ENCODE data around the gene SINHCAF.

SINHCAF gene

GRCh38 chr12:31248815-31249214, 77.1 kb downstream of the SINHCAF start:
- H3K79me1 ChIP-seq (replicated peaks; ENCODE audit: low read length, poor library complexity, severe bottlenecking), result no peaks in the 10 kb centered on the region
- no peak overlapping the region for H4K8ac ChIP-seq (ENCODE audit: low read length)
- 97% methylated on average over 2 of the region's 2 CpGs for WGBS
- no peak overlapping the region for H3K4ac ChIP-seq (ENCODE audit: low read depth in 1 of 2, low read length in 2 of 2)
- no peak overlapping the region for H3K23ac ChIP-seq (ENCODE audit: low read length in 2 of 2)
- H2AFZ ChIP-seq (ENCODE audit: low read depth, low read length), result no peak overlapping the region
- H3K27me3 ChIP-seq (ENCODE audit: control insufficient read depth in 1 of 2, insufficient read depth in 1 of 2, low read length in 2 of 2), result peaks cover 9 to 19% of the 10 kb centered on the region in 2 experiments
- H3K9me3 ChIP-seq (ENCODE audit: control insufficient read depth, low read length), result no peaks in the 10 kb centered on the region
- H3K9ac ChIP-seq (ENCODE audit: low read length), result no peak overlapping the region
- no peak overlapping the region for H3K4me3 ChIP-seq (ENCODE audit: insufficient read depth in 1 of 2, low read depth in 1 of 2, low read length in 2 of 2)
- no peaks in the 10 kb centered on the region for H3K36me3 ChIP-seq (ENCODE audit: control insufficient read depth in 1 of 2, insufficient read depth in 2 of 2, low read depth in 1 of 2, low read length in 2 of 2)
- peaks cover 5% of the 10 kb centered on the region for H3K4me1 ChIP-seq (ENCODE audit: control insufficient read depth, insufficient read depth, low read depth, low read length)
- H2BK12ac ChIP-seq (ENCODE audit: low read length in 2 of 2), result no peak overlapping the region
- no peak overlapping the region for H3K27ac ChIP-seq (ENCODE audit: low read length, poor library complexity, severe bottlenecking)
- H2AK5ac ChIP-seq (ENCODE audit: low read length, severe bottlenecking), result no peak overlapping the region
- H3K14ac ChIP-seq (ENCODE audit: low read length in 2 of 2), result no peak overlapping the region
- DNase-seq, result no peak
- H2BK15ac ChIP-seq (ENCODE audit: low read depth, poor library complexity, severe bottlenecking), result no peak overlapping the region
- H4K91ac ChIP-seq (ENCODE audit: low read length), result no peak overlapping the region
- no peak overlapping the region for H3K18ac ChIP-seq (ENCODE audit: low read depth in 1 of 2, low read length in 2 of 2)
- H2BK5ac ChIP-seq (ENCODE audit: low read depth, low read length, poor library complexity, severe bottlenecking), result no peak overlapping the region
- no peak overlapping the region for H3K4me2 ChIP-seq (ENCODE audit: low read length, poor library complexity, severe bottlenecking)
- no peak overlapping the region for H2BK120ac ChIP-seq (ENCODE audit: low read depth, low read length)

DNA sequence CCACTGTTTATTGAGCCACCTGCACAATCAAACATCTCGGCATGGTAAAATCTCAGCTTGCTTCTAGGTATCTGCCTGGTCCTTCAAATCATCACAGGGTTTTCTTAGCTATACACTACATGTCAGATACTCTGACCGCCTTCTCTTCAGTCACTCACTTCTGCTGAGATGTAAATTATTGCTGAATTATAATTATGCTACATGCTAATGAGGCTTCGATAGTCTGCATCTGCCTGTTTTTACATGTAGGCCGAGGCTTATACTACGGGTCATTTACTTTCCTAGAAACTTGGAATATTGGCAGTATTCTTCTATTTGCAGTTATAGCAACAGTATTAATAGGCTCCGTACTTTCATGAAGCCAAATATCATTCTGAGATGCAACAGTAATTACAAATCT, 77.6 kb downstream of the SINHCAF start:
- no peak overlapping the region for H2AK5ac ChIP-seq (ENCODE audit: low read length, severe bottlenecking)
- no peaks in the 10 kb centered on the region for H3K9me3 ChIP-seq (ENCODE audit: control insufficient read depth, low read length)
- peaks cover 9 to 14% of the 10 kb centered on the region in 2 experiments for H3K27me3 ChIP-seq (ENCODE audit: control insufficient read depth in 1 of 2, insufficient read depth in 1 of 2, low read length in 2 of 2)
- H3K9ac ChIP-seq (ENCODE audit: low read length), result no peak overlapping the region
- no peak overlapping the region for H4K91ac ChIP-seq (ENCODE audit: low read length)
- H3K4me1 ChIP-seq (ENCODE audit: control insufficient read depth, insufficient read depth, low read depth, low read length), result peaks cover 5% of the 10 kb centered on the region
- H3K4ac ChIP-seq (ENCODE audit: low read depth in 1 of 2, low read length in 2 of 2), result no peak overlapping the region
- no peak overlapping the region for H3K14ac ChIP-seq (ENCODE audit: low read length in 2 of 2)
- H2BK15ac ChIP-seq (ENCODE audit: low read depth, poor library complexity, severe bottlenecking), result no peak overlapping the region
- H4K8ac ChIP-seq (ENCODE audit: low read length), result no peak overlapping the region
- no peak overlapping the region for H3K4me2 ChIP-seq (ENCODE audit: low read length, poor library complexity, severe bottlenecking)
- no peak overlapping the region for H2BK12ac ChIP-seq (ENCODE audit: low read length in 2 of 2)
- H3K27ac ChIP-seq (ENCODE audit: low read length, poor library complexity, severe bottlenecking), result no peak overlapping the region
- no peak overlapping the region for H3K4me3 ChIP-seq (ENCODE audit: insufficient read depth in 1 of 2, low read depth in 1 of 2, low read length in 2 of 2)
- no peak overlapping the region for H2BK5ac ChIP-seq (ENCODE audit: low read depth, low read length, poor library complexity, severe bottlenecking)
- 98% methylated on average over 4 of the region's 6 CpGs for WGBS
- H3K18ac ChIP-seq (ENCODE audit: low read depth in 1 of 2, low read length in 2 of 2), result no peak overlapping the region
- no peak for DNase-seq
- no peak overlapping the region for H2BK120ac ChIP-seq (ENCODE audit: low read depth, low read length)
- H3K23ac ChIP-seq (ENCODE audit: low read length in 2 of 2), result no peak overlapping the region
- H2AFZ ChIP-seq (ENCODE audit: low read depth, low read length), result no peak overlapping the region
- H3K36me3 ChIP-seq (ENCODE audit: control insufficient read depth in 1 of 2, insufficient read depth in 2 of 2, low read depth in 1 of 2, low read length in 2 of 2), result no peaks in the 10 kb centered on the region
- no peaks in the 10 kb centered on the region for H3K79me1 ChIP-seq (replicated peaks; ENCODE audit: low read length, poor library complexity, severe bottlenecking)

- Histone ChIP-seq H3K4me2 (ENCODE audit: low read length, poor library complexity, severe bottlenecking) (no peak overlapping the region), H3K14ac (ENCODE audit: low read length in 2 of 2) (no peak overlapping the region), H3K18ac (ENCODE audit: low read depth in 1 of 2, low read length in 2 of 2) (no peak overlapping the region), H2BK5ac (ENCODE audit: low read depth, low read length, poor library complexity, severe bottlenecking) (no peak overlapping the region), H4K8ac (ENCODE audit: low read length) (peak overlapping the region; percentile 12), H2AFZ (ENCODE audit: low read depth, low read length) (no peak overlapping the region), H4K91ac (ENCODE audit: low read length) (no peak overlapping the region), H3K9me3 (ENCODE audit: control insufficient read depth, low read length) (no peaks in the 10 kb centered on the region), H3K27ac (ENCODE audit: low read length, poor library complexity, severe bottlenecking) (peak overlapping the region; percentile 2), H2BK12ac (ENCODE audit: low read length in 2 of 2) (no peak overlapping the region), H2AK5ac (ENCODE audit: low read length, severe bottlenecking) (no peak overlapping the region), H3K4me3 (ENCODE audit: insufficient read depth in 1 of 2, low read depth in 1 of 2, low read length in 2 of 2) (no peak overlapping the region), H3K9ac (ENCODE audit: low read length) (no peak overlapping the region), H2BK120ac (ENCODE audit: low read depth, low read length) (no peak overlapping the region), H3K27me3 (ENCODE audit: control insufficient read depth in 1 of 2, insufficient read depth in 1 of 2, low read length in 2 of 2) (peaks cover 9 to 20% of the 10 kb centered on the region in 2 experiments), H3K4me1 (ENCODE audit: control insufficient read depth, insufficient read depth, low read depth, low read length) (peaks cover 5% of the 10 kb centered on the region), H3K36me3 (ENCODE audit: control insufficient read depth in 1 of 2, insufficient read depth in 2 of 2, low read depth in 1 of 2, low read length in 2 of 2) (no peaks in the 10 kb centered on the region), H2BK15ac (ENCODE audit: low read depth, poor library complexity, severe bottlenecking) (no peak overlapping the region), H3K79me1 (replicated peaks; ENCODE audit: low read length, poor library complexity, severe bottlenecking) (no peaks in the 10 kb centered on the region), H3K4ac (ENCODE audit: low read depth in 1 of 2, low read length in 2 of 2) (no peak overlapping the region), H3K23ac (ENCODE audit: low read length in 2 of 2) (no peak overlapping the region)
- 80% methylated on average over 10 of the region's 10 CpGs for whole genome bisulfite sequencing
- DNase-seq, result no peak
These were observed 79.5 kb downstream of the SINHCAF start for GRCh38 chr12:31246470-31246850.

- H2BK120ac ChIP-seq (ENCODE audit: low read depth, low read length), result no peak overlapping the region
- DNase-seq, result no peak
- H2AK5ac ChIP-seq (ENCODE audit: low read length, severe bottlenecking), result no peak overlapping the region
- H3K79me1 ChIP-seq (replicated peaks; ENCODE audit: low read length, poor library complexity, severe bottlenecking), result no peaks in the 10 kb centered on the region
- 88% methylated on average over 14 of the region's 15 CpGs for WGBS
- H3K23ac ChIP-seq (ENCODE audit: low read length in 2 of 2), result no peak overlapping the region
- no peaks in the 10 kb centered on the region for H3K9me3 ChIP-seq (ENCODE audit: control insufficient read depth, low read length)
- H4K91ac ChIP-seq (ENCODE audit: low read length), result no peak overlapping the region
- H2BK15ac ChIP-seq (ENCODE audit: low read depth, poor library complexity, severe bottlenecking), result no peak overlapping the region
- H3K9ac ChIP-seq (ENCODE audit: low read length), result no peak overlapping the region
- H3K27ac ChIP-seq (ENCODE audit: low read length, poor library complexity, severe bottlenecking), result no peak overlapping the region
- no peak overlapping the region for H3K4ac ChIP-seq (ENCODE audit: low read depth in 1 of 2, low read length in 2 of 2)
- H3K14ac ChIP-seq (ENCODE audit: low read length in 2 of 2), result peak overlapping the region in 1 of 2 experiments; percentile 53
- H2AFZ ChIP-seq (ENCODE audit: low read depth, low read length), result no peak overlapping the region
- H3K36me3 ChIP-seq (ENCODE audit: control insufficient read depth in 1 of 2, insufficient read depth in 2 of 2, low read depth in 1 of 2, low read length in 2 of 2), result no peaks in the 10 kb centered on the region
- no peak overlapping the region for H3K4me2 ChIP-seq (ENCODE audit: low read length, poor library complexity, severe bottlenecking)
- H3K4me3 ChIP-seq (ENCODE audit: insufficient read depth in 1 of 2, low read depth in 1 of 2, low read length in 2 of 2), result no peak overlapping the region
- no peak overlapping the region for H2BK5ac ChIP-seq (ENCODE audit: low read depth, low read length, poor library complexity, severe bottlenecking)
- peaks cover 10 to 23% of the 10 kb centered on the region in 2 experiments for H3K27me3 ChIP-seq (ENCODE audit: control insufficient read depth in 1 of 2, insufficient read depth in 1 of 2, low read length in 2 of 2)
- peaks cover 5% of the 10 kb centered on the region for H3K4me1 ChIP-seq (ENCODE audit: control insufficient read depth, insufficient read depth, low read depth, low read length)
- peak overlapping the region; percentile 47 for H4K8ac ChIP-seq (ENCODE audit: low read length)
- no peak overlapping the region for H2BK12ac ChIP-seq (ENCODE audit: low read length in 2 of 2)
- no peak overlapping the region for H3K18ac ChIP-seq (ENCODE audit: low read depth in 1 of 2, low read length in 2 of 2)
These were observed 80.0 kb downstream of the SINHCAF start for GRCh38 chr12:31245822-31246469.
